Measurements from ENCODE around the gene ATP2A1.
A peak's percentile ranks its signal among the peaks of the same experiment; 100 is the strongest.
"Not testable (repeated sequence)": the region's sequence is repeated elsewhere in the genome, so short reads cannot be mapped to it uniquely, and the experiment has no call there.

ATP2A1 gene

GRCh38 chr16:28859326-28859725, 19.0 kb upstream of the ATP2A1 start:
- no peak for DNase-seq (ENCODE audit: low read depth)

- peak; percentile 27 for DNase-seq (ENCODE audit: low read depth)
These were observed 14.1 kb upstream of the ATP2A1 start for GRCh38 chr16:28863929-28864793.

GRCh38 chr16:28865001-28865688, 13.1 kb upstream of the ATP2A1 start:
- DNase-seq (ENCODE audit: low read depth): no peak

- no peak for DNase-seq (ENCODE audit: low read depth)
These were observed 12.4 kb upstream of the ATP2A1 start for GRCh38 chr16:28865722-28866453.

GRCh38 chr16:28866454-28866804, 11.9 kb upstream of the ATP2A1 start:
- DNase-seq (ENCODE audit: low read depth): no peak

- no peak for DNase-seq (ENCODE audit: low read depth)
These were observed 11.0 kb upstream of the ATP2A1 start for GRCh38 chr16:28867241-28867640.

GRCh38 chr16:28867646-28868045, 10.6 kb upstream of the ATP2A1 start:
- DNase-seq (ENCODE audit: low read depth): not testable (repeated sequence)

GRCh38 chr16:28869201-28869600, 9.1 kb upstream of the ATP2A1 start:
- DNase-seq (ENCODE audit: low read depth): no peak

- no peak for DNase-seq (ENCODE audit: low read depth)
These were observed 5.3 kb upstream of the ATP2A1 start for GRCh38 chr16:28872952-28873351.

GRCh38 chr16:28873543-28874201, 4.6 kb upstream of the ATP2A1 start:
- DNase-seq (ENCODE audit: low read depth): no peak

- DNase-seq (ENCODE audit: low read depth): no peak
These were observed 3.9 kb upstream of the ATP2A1 start for GRCh38 chr16:28874406-28874805.

GRCh38 chr16:28875134-28876018, 2.9 kb upstream of the ATP2A1 start:
- no peak for DNase-seq (ENCODE audit: low read depth)

GRCh38 chr16:28876019-28876659, 2.1 kb upstream of the ATP2A1 start:
- no peak for DNase-seq (ENCODE audit: low read depth)

GRCh38 chr16:28876973-28877654, 1.2 kb upstream of the ATP2A1 start:
- no peak for DNase-seq (ENCODE audit: low read depth)

GRCh38 chr16:28877655-28878000, 660 bp upstream of the ATP2A1 start:
- no peak for DNase-seq (ENCODE audit: low read depth)

GRCh38 chr16:28879261-28879840, 1.1 kb downstream of the ATP2A1 start:
- DNase-seq (ENCODE audit: low read depth): no peak

GRCh38 chr16:28879841-28880588, 1.7 kb downstream of the ATP2A1 start:
- DNase-seq (ENCODE audit: low read depth): peak; percentile 76

GRCh38 chr16:28880589-28880915, 2.3 kb downstream of the ATP2A1 start:
- DNase-seq (ENCODE audit: low read depth): no peak

GRCh38 chr16:28880955-28881354, 2.7 kb downstream of the ATP2A1 start:
- no peak for DNase-seq (ENCODE audit: low read depth)

All from fibroblast of gingiva (primary cell).